K562 (cell line): Measurements from ENCODE around the gene SV2C. TPM values are rescaled to one million over a fixed set of nuclear protein-coding genes. Genes with fewer than 3 reads are reported as not detected.

Experiments used
- BRF1 ChIP-seq: IDR thresholded peaks from 3 replicates; pipeline ENCODE4 v1.6.1; 2011; ENCODE audit warnings: borderline replicate concordance, mild to moderate bottlenecking; ENCODE audit not compliant: insufficient read length; ENCODE audit errors: extremely low read depth
- CBX1 ChIP-seq: sonication (generic); IDR thresholded peaks from 2 replicates; pipeline ENCODE4 v1.6.1; 2016; ENCODE audit warnings: antibody characterized with exemption, low read depth, mild to moderate bottlenecking
- CTBP1 ChIP-seq: fragments of 450-650 bp; IDR thresholded peaks from 2 replicates; pipeline ENCODE4 v1.6.1; 2016; ENCODE audit warnings: borderline replicate concordance
- EP400 ChIP-seq: fragments of 450-650 bp; IDR thresholded peaks from 2 replicates; pipeline ENCODE4 v1.6.1; 2017; ENCODE audit warnings: antibody characterized with exemption, mild to moderate bottlenecking, moderate library complexity
- ETV5 ChIP-seq: sonication (generic); formaldehyde crosslinking; IDR thresholded peaks from 2 replicates; pipeline ENCODE4 v1.4.0; 2020; ENCODE audit warnings: low read depth, mild to moderate bottlenecking, missing genetic modification reagents
- HES1 ChIP-seq: fragments of 450-650 bp; IDR thresholded peaks from 2 replicates; pipeline ENCODE4 v1.6.1; 2016; ENCODE audit warnings: low read depth, mild to moderate bottlenecking, moderate library complexity
- HMGXB4 ChIP-seq: sonication (generic); formaldehyde crosslinking; IDR thresholded peaks from 2 replicates; pipeline ENCODE4 v1.8.1; 2023; ENCODE audit warnings: mild to moderate bottlenecking, missing genetic modification reagents
- IRF2 ChIP-seq: sonication (generic); formaldehyde crosslinking; IDR thresholded peaks from 2 replicates; pipeline ENCODE4 v1.8.1; 2022; ENCODE audit warnings: mild to moderate bottlenecking, missing genetic modification reagents
- NFE2 ChIP-seq: IDR thresholded peaks from 2 replicates; pipeline ENCODE4 v1.6.1; 2014; ENCODE audit warnings: antibody characterized with exemption, low read depth
- RAD51 ChIP-seq: fragments of 450-650 bp; IDR thresholded peaks from 2 replicates; pipeline ENCODE4 v1.7.1; 2016; ENCODE audit warnings: low read depth, mild to moderate bottlenecking, borderline replicate concordance
- TEAD2 ChIP-seq: fragments of 450-650 bp; IDR thresholded peaks from 2 replicates; pipeline ENCODE4 v1.6.1; 2016; ENCODE audit warnings: missing genetic modification characterization, control low read depth, missing compliant biosample characterization
- TEAD4 ChIP-seq, 2 experiments: sonication (generic) in 1 of 2; formaldehyde crosslinking in 1 of 2; IDR thresholded peaks; 2 replicates each; pipeline versions ENCODE4 v1.6.1 to v1.8.0; 2012 to 2022; ENCODE audit warnings: borderline replicate concordance in 1 of 2, inconsistent platforms in 1 of 2, low read length in 1 of 2, mild to moderate bottlenecking in 1 of 2, missing genetic modification reagents in 1 of 2
- TGIF2 ChIP-seq: sonication (generic); formaldehyde crosslinking; IDR thresholded peaks from 2 replicates; pipeline ENCODE4 v1.8.1; 2022; ENCODE audit warnings: mild to moderate bottlenecking, missing genetic modification reagents, moderate library complexity
- USF2 ChIP-seq: sonication (generic); formaldehyde crosslinking; IDR thresholded peaks from 2 replicates; pipeline ENCODE4 v1.5.0; 2020; ENCODE audit warnings: missing genetic modification reagents
- VEZF1 ChIP-seq: fragments of 200-800 bp; sonication (Bioruptor generic); IDR thresholded peaks from 2 replicates; pipeline ENCODE4 v1.6.1; 2017; ENCODE audit warnings: missing genetic modification characterization, missing compliant biosample characterization
- ZBTB12 ChIP-seq: fragments of 250-450 bp; sonication (Bioruptor Pico); IDR thresholded peaks from 2 replicates; pipeline ENCODE4 v1.4.0; 2020
- ZBTB43 ChIP-seq: sonication (generic); formaldehyde crosslinking; IDR thresholded peaks from 2 replicates; pipeline ENCODE4 v1.8.0; 2023; ENCODE audit warnings: mild to moderate bottlenecking, missing genetic modification reagents
- ZNF253 ChIP-seq: fragments of 250-450 bp; sonication (Bioruptor Pico); conservative IDR thresholded peaks from 2 replicates; pipeline ENCODE4 v1.6.1; 2021; ENCODE audit warnings: mild to moderate bottlenecking
- polyA plus RNA-seq, 8 experiments: library from polyadenylated mRNA; depleted of rRNA in 4 of 8; stranded (reverse) in 5 of 8; unstranded in 3 of 8; fragments of >200 nt; fragmentation: Nextera tagmentation in 2 of 8; fragmentation: Illumina TruSeq in 1 of 8; extraction: Ambion mirVana in 2 of 8; extraction: Trizol in 1 of 8; gene quantifications; 2 replicates each; pipeline versions ENCODE4 v1.2.1 to v1.2.3, GENCODE V29; 2011 to 2014; ENCODE audit warnings: inconsistent platforms in 1 of 8, missing spikeins in 1 of 8
- total RNA-seq, 7 experiments: library from RNA; depleted of rRNA in 6 of 7; stranded (reverse); fragments of >200 nt in 6 of 7; fragmentation: Illumina TruSeq in 2 of 7; extraction: Trizol in 2 of 7; gene quantifications; 2 replicates each; pipeline versions ENCODE4 v1.2.1 to v1.2.3, GENCODE V29; 2011 to 2021; ENCODE audit warnings: low replicate concordance in 1 of 7

The SV2C gene
- total and polyA plus RNA-seq, 9 of the 15 experiments (the other 6 are each of a cell fraction or from before 2014, with no cell fraction given): 0.05 TPM; not detected in 8

GRCh38 chr5:76402251-76402885 is 319.2 kb downstream of the SV2C start (continued):
- TF ChIP-seq USF2 (CRISPR knock-in tag): no peak
- TF ChIP-seq BRF1: no peak
- no peak for TF ChIP-seq HMGXB4
- peak; percentile 41; the same call in 1 of the 2 replicates for TF ChIP-seq EP400
- no peak for TF ChIP-seq TEAD2 (tag)
- TF ChIP-seq IRF2 (CRISPR knock-in tag): no peak
- TF ChIP-seq ZBTB12 (CRISPR knock-in tag): no peak
- TF ChIP-seq VEZF1 (CRISPR knock-in tag): peak; percentile 75
- no peak for TF ChIP-seq RAD51
- TF ChIP-seq ETV5 (CRISPR knock-in tag): no peak
- no peak for TF ChIP-seq ZBTB43 (CRISPR knock-in tag)
- peak; percentile 53; the same call in 1 of the 2 replicates for TF ChIP-seq HES1
- 0 out of 2 replicates have a peak, but pooled peaks have one; percentile 21 for TF ChIP-seq NFE2
- no peak for TF ChIP-seq ZNF253 (CRISPR knock-in tag)
- TF ChIP-seq CBX1: no peak; the same call in 1 of the 2 replicates
- peak; percentile 83 for TF ChIP-seq TEAD4 (IDR thresholded peaks at IDR 0.05; ENCODE audit: low read length)
- TF ChIP-seq TEAD4 (CRISPR knock-in tag; IDR thresholded peaks at IDR 0.05; ENCODE audit: borderline replicate concordance): no peak
- TF ChIP-seq CTBP1: peak; percentile 92
- TF ChIP-seq TGIF2 (CRISPR knock-in tag): no peak
